ENCODE results near the gene MACROD2.

MACROD2 gene

DNA sequence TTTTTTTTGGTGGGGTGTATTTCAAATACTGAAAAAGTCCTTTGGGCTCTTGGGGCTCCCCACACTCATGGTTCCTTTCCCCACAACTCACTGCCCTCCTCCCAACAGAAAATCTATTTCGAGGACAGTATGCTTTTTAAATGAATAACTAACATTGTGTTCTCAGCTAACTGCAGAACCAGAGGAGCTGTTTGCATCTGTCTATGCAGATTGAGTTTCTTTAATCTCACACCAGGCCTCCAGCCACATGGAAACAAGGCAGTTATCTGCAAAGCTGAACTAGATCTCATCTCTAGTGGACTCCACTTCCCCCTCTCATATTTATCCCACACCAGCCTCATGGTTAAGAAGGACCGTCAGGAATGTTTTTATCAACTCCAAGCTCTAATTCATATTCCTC, 1622.8 kb downstream of the MACROD2 start:
- in situ Hi-C loops (cut with HindIII; ENCODE audit: low sequenced_read_pairs), result no loop called here

DNA sequence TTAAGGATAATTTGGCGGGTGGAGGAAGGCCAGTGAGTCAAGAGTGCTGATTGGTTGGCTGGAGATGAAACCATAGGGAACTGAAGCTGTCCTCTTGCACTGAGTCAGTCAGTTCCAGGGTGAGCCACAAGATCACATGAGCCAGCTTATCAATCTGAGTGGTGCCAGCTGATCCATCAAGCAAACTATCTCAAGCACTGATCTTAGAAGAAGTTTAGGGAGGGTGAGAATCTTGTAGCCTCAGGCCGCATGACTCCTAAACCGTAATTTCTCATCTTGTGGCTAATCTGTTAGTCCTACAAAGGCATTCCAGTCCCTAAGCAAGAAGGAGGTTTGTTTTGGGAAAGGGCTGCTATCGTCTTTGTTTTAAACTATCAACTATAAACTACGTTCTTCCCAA, 1623.6 kb downstream of the MACROD2 start:
- in situ Hi-C loops (cut with HindIII; ENCODE audit: low sequenced_read_pairs), result no loop called here

DNA sequence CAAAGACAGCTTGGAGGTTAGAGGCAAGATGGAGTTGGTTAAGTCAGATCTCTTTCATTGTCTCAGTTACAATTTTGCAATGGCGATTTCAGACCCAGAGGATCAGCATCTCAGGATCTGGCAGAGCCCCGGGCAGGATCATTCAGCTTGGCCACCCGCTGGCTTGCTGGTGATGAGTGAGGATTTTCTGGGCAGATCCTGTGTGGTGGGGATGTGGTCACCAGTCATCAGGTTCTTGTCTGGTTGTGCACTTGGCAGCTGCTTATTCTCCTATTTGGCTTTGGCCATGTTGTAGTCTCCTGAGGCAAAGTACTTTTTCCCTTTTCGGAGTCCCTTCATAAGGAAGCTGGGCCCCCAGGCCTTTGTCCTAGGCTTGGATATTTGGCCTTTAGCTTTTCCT, 1624.0 kb downstream of the MACROD2 start:
- in situ Hi-C loops (cut with HindIII; ENCODE audit: low sequenced_read_pairs), result no loop called here

DNA sequence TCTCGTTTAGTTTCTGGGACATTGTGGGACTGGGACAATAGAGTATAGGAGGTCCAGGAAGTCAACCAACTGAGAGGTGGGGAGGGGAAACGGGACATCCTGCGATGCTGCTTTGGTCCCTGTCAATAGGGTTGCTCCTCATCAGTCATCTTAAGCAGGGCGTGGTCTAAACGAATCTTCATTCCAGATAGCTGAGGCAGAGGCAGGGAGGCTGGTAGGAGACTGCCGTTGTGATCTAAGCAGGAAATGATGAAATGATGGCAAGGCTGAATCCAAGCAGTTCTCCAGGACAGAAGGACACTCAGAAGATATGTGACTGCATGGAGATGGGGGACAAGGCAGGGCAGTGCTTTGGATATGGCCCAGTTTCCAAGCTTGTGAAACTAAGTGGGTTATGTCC, 1624.5 kb downstream of the MACROD2 start:
- in situ Hi-C loops (cut with HindIII; ENCODE audit: low sequenced_read_pairs), result no loop called here

DNA sequence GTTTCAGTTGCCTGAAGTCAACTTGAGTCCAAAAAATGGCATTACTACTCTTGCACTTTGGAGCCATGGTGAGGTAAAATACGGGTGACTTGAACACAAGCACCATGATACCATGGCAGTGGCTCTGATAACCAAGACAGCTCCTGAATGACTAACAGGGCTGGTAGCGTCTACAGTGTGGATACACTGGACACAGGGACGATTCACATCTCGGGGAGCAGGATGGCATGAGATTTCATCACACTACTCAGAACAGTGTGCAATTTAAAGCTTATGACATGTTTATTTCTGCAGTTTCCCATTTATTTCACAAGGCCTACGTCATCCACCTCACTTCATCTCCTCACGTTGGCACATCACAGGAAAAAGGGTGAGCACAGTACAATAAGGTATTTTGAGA, 1627.1 kb downstream of the MACROD2 start:
- in situ Hi-C loops (cut with HindIII; ENCODE audit: low sequenced_read_pairs), result no loop called here

DNA sequence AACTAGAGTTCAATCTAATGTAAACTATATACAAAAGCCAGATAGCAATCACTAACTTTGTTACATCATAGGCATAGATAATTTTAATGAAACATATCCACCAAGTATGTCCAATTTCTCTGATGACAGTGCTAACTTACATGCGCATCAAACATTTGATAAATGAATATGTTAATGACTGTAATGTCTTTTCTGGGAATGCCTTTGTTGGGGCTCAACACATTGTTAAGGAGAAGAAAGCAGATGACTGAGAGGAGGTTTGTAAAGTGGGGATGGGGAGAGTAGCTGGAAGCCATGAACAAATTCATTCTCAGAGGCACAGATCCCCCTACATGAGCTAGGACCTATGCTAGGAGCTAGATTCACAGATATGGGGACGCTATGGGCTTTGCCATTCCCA, 1627.9 kb downstream of the MACROD2 start:
- in situ Hi-C loops (cut with HindIII; ENCODE audit: low sequenced_read_pairs), result no loop called here

DNA sequence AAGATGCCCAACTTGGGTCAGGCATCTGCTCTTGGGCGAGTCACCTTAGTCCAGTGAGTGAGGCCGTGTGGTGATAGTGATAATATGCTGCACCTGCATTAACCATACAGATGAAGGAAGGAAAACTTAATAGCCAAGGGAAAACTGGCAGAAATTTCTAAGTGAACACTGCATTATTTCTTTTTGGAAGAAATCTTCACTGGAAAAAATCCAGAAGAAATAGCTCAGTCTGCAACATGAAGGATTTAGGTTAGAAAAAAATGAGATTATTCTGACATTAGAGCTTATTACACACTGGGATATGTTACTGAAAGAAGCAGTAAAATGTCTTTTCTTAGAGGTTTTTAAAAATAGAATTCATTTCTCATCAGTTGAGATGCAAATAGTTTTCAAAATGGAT, 1630.7 kb downstream of the MACROD2 start:
- in situ Hi-C loops (cut with HindIII; ENCODE audit: low sequenced_read_pairs), result no loop called here

DNA sequence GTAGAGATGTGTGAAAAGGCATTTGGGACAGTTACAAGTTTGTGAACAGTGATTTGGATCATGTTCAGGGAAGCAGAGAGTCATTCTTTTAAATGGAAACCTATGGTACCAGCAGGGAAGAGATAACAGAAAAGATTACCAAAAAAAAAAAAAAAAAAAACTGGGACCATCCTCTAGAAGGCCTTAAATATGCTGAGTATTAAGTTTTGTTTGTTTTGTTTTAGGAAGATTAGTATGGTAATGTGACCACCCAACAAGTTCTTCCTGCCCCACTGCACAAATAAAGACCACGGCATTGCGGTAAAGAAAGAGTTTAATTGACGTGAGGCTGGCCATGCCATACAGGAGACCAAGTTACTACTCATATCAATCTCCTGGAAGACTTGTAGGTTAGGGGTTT, 1631.8 kb downstream of the MACROD2 start:
- in situ Hi-C loops (cut with HindIII; ENCODE audit: low sequenced_read_pairs), result no loop called here

DNA sequence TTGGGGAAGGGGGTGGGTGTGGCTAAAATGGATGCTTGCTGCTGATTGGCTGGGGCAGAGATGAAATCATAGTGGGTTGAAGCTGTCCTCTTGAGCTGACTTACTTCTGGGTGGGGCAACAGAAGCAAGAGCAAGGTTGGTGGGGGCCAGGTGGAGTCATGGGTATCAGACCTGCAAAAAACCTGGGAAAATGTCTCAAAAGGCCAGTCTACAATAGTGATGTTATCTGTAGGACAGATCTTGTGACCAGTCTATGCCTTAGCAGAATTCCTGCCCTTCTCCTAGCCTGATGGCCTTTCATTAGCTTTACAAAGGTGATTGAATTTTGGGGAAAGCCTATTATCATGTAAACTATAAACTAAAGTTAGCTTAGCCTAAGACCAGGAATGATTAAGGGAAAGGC, 1632.2 kb downstream of the MACROD2 start:
- in situ Hi-C loops (cut with HindIII; ENCODE audit: low sequenced_read_pairs), result no loop called here

DNA sequence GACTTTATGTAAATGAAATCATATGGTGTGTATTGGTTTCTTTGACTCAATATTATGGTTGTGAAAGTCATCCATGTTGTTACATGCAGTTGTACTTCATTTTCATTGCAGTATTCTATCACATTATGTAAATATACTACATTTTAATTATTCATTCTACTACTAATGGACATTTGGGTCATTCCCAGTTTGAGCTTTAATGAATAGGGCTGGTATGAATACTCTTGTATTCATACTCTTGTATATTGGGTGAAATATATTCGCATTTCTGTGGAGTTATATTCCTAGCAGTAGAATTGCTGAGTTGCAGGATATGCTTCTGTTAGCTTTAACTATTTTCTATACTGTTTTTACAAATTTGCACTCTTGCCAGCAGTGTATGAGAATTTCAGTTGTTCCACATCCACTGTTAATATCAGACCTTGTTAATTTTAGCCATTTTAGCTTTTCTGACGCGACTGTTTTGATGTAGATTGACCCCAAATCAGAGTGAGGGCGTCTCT, 1633.6 kb downstream of the MACROD2 start:
- in situ Hi-C loops (cut with HindIII; ENCODE audit: low sequenced_read_pairs), result no loop called here

DNA sequence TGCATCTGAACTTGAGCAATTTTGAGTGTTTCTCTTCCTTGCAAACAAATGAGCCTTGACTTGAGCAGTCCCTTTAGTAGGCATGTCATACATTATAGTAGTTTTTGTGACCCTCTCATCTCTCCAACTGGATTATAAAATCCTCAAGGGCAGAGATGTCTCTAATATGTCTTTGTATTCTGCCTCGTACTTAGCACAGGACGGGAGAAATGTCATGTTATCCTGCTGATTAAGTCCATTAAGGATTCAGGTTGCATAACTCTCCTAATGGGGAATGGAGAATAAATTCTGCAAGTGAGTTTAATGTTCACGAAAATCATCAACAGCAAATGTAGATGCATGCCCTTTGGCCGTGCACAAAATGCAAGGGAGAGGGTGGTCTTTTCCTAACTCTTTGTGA, 1635.0 kb downstream of the MACROD2 start:
- in situ Hi-C loops (cut with HindIII; ENCODE audit: low sequenced_read_pairs), result no loop called here

DNA sequence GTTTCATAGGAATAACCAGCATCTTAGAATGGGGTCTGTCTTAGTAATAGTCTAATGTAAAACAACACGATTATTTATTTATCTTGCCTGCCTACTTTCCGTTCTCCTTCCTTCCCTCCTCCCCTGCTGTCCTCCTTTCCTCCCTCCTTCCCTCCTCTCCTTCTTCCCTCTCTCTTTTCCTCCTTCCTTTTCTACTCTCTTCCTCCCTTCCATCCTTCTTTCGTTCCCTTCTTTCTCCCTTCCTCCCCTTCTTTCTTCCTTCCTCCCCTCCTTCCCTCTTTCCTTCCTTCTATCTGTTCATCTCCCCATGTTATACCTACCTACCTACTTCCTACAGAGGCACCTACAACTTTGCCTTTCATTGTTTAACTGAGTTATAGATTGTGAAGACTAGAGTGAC, 1637.4 kb downstream of the MACROD2 start:
- in situ Hi-C loops (cut with HindIII; ENCODE audit: low sequenced_read_pairs), result no loop called here

DNA sequence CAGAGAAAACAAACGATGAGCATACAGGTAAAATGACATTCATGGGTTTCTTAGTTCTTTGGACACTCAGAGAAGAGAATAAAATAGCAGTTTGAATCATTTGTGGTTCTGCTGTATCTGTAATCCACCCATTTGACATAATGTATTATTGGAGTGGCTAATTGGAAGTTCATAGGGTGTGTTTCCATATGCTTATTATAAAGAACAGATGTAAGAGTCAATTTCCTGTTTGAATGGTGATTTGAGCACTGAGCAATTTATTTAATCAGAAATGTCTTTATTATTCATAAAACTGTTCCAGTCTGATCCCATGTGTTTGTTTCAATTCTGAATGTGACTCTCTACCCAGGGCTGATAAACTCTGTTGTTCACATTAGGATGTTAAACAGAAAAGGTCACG, 1638.8 kb downstream of the MACROD2 start:
- in situ Hi-C loops (cut with HindIII; ENCODE audit: low sequenced_read_pairs), result no loop called here

DNA sequence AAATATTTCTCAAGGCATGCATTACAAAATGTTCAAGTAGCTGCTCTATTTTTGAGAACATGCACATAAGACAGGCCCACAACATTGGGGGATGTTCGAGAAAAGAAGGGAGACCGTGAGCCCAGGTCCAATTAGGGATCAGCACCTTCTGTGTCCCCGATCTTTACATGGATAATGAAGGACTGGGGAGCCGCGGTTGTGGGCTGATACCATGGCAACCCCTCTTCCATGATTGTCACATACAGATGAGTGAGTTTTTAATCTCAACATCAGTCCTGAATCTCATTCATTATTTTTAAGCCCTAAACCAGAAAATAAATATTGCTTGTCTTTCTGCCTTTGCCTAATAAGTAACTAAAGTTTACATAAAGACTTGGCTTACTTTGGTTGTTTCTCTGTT, 1642.2 kb downstream of the MACROD2 start:
- in situ Hi-C loops (cut with HindIII; ENCODE audit: low sequenced_read_pairs), result no loop called here

DNA sequence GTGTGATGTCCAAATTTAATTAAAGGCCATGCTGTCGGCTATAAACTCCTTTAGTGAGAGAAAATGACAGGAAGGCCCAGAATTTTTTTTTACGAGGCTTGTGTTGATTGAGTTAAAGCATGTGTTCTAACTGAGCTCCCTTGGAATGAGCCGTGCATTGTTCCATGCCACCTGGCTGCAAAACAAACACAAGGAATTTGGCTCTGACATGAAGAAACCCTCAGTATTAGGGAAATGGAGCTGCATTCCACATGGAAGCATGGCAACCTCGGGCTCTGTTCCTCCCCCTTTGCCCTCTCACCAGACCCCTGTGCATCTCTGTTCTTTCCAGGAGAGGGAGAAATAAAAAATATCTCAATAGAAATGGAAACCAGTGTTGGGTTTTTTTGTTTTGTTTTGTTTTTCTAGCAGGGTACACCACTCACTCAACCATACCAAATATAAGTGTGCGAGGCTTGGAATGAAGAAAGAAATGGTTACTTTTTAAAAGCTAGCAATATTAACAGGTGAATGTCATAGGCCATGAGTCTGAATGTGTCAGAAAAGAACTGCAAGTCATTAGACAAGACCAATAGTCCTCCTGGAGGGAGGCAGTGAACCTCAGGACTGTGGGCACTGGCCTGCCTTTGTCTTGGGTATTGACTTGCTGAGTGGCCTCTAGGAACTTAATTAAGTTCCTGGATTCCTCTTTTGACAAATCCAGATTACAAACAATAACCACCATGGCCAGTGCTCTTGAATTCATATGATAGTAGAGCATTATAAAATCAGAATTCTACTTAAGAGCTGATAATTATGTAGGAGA, 1642.8 kb downstream of the MACROD2 start:
- in situ Hi-C loops (cut with HindIII; ENCODE audit: low sequenced_read_pairs), result no loop called here

DNA sequence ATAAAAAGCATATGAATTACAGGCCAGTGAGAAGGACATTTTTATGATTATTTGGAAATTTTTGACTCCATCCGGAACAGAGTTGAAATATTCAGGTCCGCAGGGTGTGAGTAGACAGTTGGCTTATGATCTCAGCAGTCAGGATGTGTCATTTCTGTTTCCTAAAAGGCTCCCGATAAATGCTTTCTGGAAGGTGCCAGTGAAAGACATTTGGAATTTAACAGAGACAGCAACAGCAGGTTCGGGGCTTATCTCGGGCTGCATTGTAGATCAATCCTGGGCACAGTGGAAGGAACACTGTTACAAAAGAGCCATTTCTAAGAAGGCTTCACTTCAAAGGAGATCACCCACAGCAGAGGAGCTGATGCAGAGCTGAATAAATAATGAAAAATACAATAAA, 1643.5 kb downstream of the MACROD2 start:
- in situ Hi-C loops (cut with HindIII; ENCODE audit: low sequenced_read_pairs), result no loop called here

DNA sequence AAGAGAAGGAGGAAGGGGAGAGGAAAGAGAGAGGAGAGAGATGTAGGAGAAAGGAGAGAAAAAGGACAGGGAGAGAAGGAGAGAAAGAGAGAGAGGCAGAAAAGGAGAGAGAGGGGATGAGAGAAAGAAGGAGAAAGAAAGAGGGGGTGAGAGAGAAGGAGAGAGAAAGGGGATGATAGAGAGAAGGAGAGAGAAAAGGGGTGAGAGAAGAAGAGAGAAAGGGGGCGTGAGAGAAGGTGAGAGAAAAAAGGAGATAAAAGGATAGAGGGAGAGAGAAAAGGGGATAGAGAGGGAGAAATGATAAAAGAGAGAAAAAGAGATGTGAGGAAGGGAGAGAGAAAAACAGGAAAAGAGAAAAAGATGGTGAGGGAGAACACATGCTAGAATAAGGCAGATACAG, 1644.5 kb downstream of the MACROD2 start:
- in situ Hi-C loops (cut with HindIII; ENCODE audit: low sequenced_read_pairs), result no loop called here

DNA sequence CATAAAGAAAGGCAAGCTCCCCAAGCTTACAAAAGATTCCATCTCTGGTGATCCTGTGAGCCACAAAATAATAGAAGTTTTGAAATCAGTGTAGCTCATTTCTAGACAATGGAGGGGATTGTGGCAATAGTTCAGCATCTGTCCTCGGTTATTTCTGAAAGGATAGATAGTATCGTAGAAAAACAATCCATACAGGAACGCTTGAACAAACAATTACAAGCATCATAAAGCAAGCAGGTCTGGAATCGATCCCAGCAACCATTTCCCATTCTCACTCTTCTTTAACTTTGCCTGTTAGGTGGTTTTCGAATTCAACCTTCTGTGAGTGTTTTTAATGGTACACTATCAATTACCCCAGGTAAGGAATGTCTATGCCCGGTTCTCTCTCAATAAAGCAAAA, 1646.8 kb downstream of the MACROD2 start:
- in situ Hi-C loops (cut with HindIII; ENCODE audit: low sequenced_read_pairs), result no loop called here

DNA sequence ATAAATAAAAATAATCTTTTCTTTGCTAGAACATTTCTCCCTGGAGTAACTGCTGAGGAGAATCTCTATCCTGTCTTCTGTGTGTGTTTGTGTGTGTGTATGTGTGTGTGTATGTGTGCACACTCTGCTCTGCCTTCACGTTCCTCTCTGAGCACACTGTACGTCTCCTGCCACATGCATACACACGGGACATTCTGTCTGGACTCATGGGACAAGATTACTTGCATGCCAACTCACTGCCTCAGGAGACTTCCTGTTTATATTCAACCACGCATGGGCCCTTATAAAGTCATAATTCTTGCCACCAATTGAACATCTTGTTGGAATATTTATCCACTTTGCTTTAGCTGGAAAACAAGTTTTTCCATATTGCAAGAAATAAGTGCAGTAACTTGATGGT, 1647.4 kb downstream of the MACROD2 start:
- in situ Hi-C loops (cut with HindIII; ENCODE audit: low sequenced_read_pairs), result no loop called here

DNA sequence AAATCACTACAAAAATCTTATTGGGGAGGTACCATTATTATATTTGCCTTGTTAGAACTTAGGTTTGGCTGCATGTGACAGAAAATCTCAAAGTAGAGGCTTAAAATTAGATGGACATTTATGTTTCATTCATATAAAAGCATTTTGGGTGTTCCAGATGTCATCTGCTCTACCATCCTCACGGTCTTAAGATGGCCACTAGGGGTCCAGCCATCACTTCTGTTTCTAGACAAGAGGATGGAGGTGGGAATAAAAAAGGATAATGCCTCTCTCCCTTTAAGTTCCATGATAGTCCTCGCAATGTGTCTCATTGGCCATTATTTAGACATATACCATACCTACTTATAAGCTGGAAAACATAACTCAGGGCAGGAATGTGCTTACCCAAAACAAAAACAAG, 1648.4 kb downstream of the MACROD2 start:
- in situ Hi-C loops (cut with HindIII; ENCODE audit: low sequenced_read_pairs), result no loop called here

DNA sequence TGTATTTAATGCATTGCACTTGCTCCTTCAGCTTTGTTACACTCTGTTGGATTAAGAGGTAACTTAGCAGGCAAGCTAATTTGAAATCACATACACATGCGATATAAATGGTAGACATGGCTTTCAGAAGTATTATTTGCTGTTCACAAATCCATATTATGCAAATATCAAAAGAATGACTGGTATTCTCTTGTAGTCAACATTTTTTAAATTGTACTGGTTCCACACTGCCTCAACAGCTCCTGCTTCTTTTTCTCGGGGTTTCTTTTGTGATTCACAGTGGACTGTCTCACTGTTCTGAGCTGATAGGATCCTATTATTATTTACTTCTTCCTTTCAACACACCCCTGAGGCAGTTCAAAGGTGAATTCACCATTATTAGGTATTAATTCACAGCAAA, 1650.5 kb downstream of the MACROD2 start:
- in situ Hi-C loops (cut with HindIII; ENCODE audit: low sequenced_read_pairs), result no loop called here

DNA sequence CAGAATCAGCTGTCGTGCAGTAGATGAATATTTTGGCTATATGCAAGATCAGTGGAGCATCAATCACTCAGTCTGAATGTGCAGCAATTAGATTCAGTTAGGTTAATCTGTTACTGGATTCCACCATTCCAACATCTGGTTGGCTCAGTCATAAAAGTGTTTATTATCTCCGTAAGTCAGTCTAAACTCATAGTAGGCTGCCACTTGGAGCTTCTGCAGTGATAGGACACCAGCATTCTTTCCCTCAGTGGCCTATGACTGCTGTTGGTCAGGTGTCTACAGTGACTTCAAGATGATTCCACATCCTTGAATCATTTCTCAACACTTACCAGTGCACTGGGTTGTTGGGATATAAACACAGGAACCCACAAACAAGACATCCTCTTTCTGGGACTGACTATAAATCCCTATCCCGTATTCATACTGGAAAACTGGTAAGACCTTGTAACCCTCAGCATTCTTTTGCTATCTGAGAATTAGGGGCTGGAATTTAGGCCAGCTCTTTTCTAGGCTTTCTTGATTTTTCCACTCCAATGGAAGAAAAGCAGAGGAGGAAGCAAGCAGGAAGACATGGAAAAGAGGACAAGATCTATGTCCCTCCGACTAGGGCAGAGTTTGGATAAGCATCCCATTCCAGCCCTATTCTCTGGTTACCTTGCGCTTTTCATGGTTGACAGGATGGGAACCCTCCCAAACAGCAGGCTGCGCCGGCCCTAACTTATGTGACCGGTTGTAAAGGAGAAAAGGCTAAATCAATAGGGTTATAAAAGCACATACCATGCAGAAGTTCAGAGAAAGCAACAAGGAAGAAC, 1658.3 kb downstream of the MACROD2 start:
- in situ Hi-C loops (cut with HindIII; ENCODE audit: low sequenced_read_pairs), result no loop called here
